ENCODE results near the gene MAGI2. TPM values are rescaled to one million over a fixed set of nuclear protein-coding genes. Genes with fewer than 3 reads are reported as not detected.
"Not testable (repeated sequence)": the region's sequence is repeated elsewhere in the genome, so short reads cannot be mapped to it uniquely, and the experiment has no call there.

MAGI2 gene
- total and polyA plus RNA-seq, 4 donors: 0.37 to 4.1 (median 1.4) TPM

DNA sequence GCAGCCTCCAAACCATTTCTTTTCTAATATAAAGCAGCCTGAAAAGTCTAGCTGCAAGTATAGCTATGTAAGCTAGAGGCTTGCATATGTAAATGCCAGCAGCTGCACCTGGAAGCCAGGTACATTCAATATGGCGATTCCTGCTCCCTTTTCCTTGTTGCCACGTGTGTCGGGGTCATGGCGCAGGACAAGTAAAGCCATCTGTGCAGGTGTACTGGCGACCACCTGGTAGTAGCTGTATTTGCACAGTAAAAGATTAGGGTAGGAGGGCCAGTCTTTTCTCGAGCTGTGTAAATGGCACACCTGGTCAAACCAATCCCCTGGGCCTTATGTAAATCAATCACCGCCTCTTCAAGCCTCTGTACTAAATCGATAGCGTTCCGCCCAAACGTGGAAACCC, 484.5 kb downstream of the MAGI2 start:
- Histone ChIP-seq H3K9me3 (ENCODE audit: control insufficient read depth in 4 of 4, low read length in 3 of 4) (no peaks in the 10 kb centered on the region), H3K9ac (ENCODE audit: low read depth in 1 of 2, low read length in 2 of 2) (no peak overlapping the region), H3K36me3 (ENCODE audit: control insufficient read depth in 4 of 4, insufficient read depth in 3 of 4, low read depth in 1 of 4, low read length in 3 of 4) (no peaks in the 10 kb centered on the region), H3K27me3 (ENCODE audit: control insufficient read depth in 4 of 4, insufficient read depth in 4 of 4, low read length in 3 of 4) (no peaks in the 10 kb centered on the region), H3K4me1 (ENCODE audit: control insufficient read depth in 4 of 4, insufficient read depth in 4 of 4, low read length in 3 of 4) (no peaks in the 10 kb centered on the region), H3K27ac (ENCODE audit: low read depth in 1 of 2, low read length in 2 of 2) (no peak overlapping the region), H3K4me3 (ENCODE audit: low read depth in 1 of 3, low read length in 3 of 3) (no peak overlapping the region)
- TF ChIP-seq MAX (IDR thresholded peaks at IDR 0.05): no peak
- TF ChIP-seq GABPA (IDR thresholded peaks at IDR 0.05 in 1 of 2, conservative IDR thresholded peaks at IDR 0.05 in 1 of 2): no peak
- no peak for TF ChIP-seq HNF4A (conservative IDR thresholded peaks at IDR 0.05)
- TF ChIP-seq, protein P1, sequence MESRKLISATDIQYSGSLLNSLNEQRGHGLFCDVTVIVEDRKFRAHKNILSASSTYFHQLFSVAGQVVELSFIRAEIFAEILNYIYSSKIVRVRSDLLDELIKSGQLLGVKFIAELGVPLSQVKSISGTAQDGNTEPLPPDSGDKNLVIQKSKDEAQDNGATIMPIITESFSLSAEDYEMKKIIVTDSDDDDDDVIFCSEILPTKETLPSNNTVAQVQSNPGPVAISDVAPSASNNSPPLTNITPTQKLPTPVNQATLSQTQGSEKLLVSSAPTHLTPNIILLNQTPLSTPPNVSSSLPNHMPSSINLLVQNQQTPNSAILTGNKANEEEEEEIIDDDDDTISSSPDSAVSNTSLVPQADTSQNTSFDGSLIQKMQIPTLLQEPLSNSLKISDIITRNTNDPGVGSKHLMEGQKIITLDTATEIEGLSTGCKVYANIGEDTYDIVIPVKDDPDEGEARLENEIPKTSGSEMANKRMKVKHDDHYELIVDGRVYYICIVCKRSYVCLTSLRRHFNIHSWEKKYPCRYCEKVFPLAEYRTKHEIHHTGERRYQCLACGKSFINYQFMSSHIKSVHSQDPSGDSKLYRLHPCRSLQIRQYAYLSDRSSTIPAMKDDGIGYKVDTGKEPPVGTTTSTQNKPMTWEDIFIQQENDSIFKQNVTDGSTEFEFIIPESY (IDR thresholded peaks at IDR 0.05): no peak
- TF ChIP-seq, protein P2, sequence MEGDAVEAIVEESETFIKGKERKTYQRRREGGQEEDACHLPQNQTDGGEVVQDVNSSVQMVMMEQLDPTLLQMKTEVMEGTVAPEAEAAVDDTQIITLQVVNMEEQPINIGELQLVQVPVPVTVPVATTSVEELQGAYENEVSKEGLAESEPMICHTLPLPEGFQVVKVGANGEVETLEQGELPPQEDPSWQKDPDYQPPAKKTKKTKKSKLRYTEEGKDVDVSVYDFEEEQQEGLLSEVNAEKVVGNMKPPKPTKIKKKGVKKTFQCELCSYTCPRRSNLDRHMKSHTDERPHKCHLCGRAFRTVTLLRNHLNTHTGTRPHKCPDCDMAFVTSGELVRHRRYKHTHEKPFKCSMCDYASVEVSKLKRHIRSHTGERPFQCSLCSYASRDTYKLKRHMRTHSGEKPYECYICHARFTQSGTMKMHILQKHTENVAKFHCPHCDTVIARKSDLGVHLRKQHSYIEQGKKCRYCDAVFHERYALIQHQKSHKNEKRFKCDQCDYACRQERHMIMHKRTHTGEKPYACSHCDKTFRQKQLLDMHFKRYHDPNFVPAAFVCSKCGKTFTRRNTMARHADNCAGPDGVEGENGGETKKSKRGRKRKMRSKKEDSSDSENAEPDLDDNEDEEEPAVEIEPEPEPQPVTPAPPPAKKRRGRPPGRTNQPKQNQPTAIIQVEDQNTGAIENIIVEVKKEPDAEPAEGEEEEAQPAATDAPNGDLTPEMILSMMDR (IDR thresholded peaks at IDR 0.05; ENCODE audit: low read depth, low read length, missing input control): no peak
- no peak for TF ChIP-seq YY1 (IDR thresholded peaks at IDR 0.05)
- no peak for TF ChIP-seq HNF4G (IDR thresholded peaks at IDR 0.05)
- TF ChIP-seq EGR1 (IDR thresholded peaks at IDR 0.05; ENCODE audit: low read depth in 2 of 2): no peak
- no peak for DNase-seq (ENCODE audit: low spot score)
- WGBS: 90% methylated on average over 11 of the region's 11 CpGs

DNA sequence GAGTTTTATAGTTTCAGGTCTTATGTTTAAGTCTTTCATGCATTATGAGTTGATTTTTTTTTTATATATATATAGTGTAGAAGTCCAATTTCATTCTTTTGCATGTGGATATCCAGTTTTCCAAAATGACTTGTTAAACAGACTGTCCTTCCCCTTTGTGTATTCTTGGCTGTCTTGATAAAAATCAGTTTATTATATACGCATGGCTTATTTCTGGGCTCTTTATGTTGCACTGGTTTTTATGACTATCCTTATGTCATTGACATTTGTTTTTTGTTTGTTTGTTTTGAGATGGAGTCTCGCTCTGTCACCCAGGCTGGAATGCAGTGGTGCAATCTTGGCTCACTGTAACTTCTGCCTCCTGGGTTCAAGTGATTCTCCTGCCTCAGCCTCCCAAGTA, 485.9 kb downstream of the MAGI2 start:
- 89% methylated on average over 2 of the region's 2 CpGs for WGBS
- not testable (repeated sequence) for H3K9me3 ChIP-seq (ENCODE audit: control insufficient read depth in 4 of 4, low read length in 3 of 4); H3K27me3 ChIP-seq (ENCODE audit: control insufficient read depth in 4 of 4, insufficient read depth in 4 of 4, low read length in 3 of 4); H3K4me3 ChIP-seq (ENCODE audit: low read depth in 1 of 3, low read length in 3 of 3); H3K9ac ChIP-seq (ENCODE audit: low read depth in 1 of 2, low read length in 2 of 2); H3K4me1 ChIP-seq (ENCODE audit: control insufficient read depth in 4 of 4, insufficient read depth in 4 of 4, low read length in 3 of 4); H3K27ac ChIP-seq (ENCODE audit: low read depth in 1 of 2, low read length in 2 of 2); H3K36me3 ChIP-seq (ENCODE audit: control insufficient read depth in 4 of 4, insufficient read depth in 3 of 4, low read depth in 1 of 4, low read length in 3 of 4); DNase-seq (ENCODE audit: low spot score)

GRCh38 chr7:78967046-78967445, 486.4 kb downstream of the MAGI2 start:
- no peaks in the 10 kb centered on the region for H3K36me3 ChIP-seq (ENCODE audit: control insufficient read depth in 4 of 4, insufficient read depth in 3 of 4, low read depth in 1 of 4, low read length in 3 of 4)
- 91% methylated on average over 2 of the region's 2 CpGs for WGBS
- H3K27me3 ChIP-seq (ENCODE audit: control insufficient read depth in 4 of 4, insufficient read depth in 4 of 4, low read length in 3 of 4): no peaks in the 10 kb centered on the region
- H3K27ac ChIP-seq (ENCODE audit: low read depth in 1 of 2, low read length in 2 of 2): no peak overlapping the region
- no peak overlapping the region for H3K4me3 ChIP-seq (ENCODE audit: low read depth in 1 of 3, low read length in 3 of 3)
- no peak overlapping the region for H3K9ac ChIP-seq (ENCODE audit: low read depth in 1 of 2, low read length in 2 of 2)
- no peaks in the 10 kb centered on the region for H3K9me3 ChIP-seq (ENCODE audit: control insufficient read depth in 4 of 4, low read length in 3 of 4)
- TF ChIP-seq, protein P1 (IDR thresholded peaks at IDR 0.05): no peak
- TF ChIP-seq TAF1 (conservative IDR thresholded peaks at IDR 0.05) (no peak), NR2F2 (IDR thresholded peaks at IDR 0.05) (no peak), GABPA (IDR thresholded peaks at IDR 0.05 in 1 of 2, conservative IDR thresholded peaks at IDR 0.05 in 1 of 2) (no peak), HNF4G (IDR thresholded peaks at IDR 0.05) (no peak), FOXA1 (IDR thresholded peaks at IDR 0.05) (no peak)
- TF ChIP-seq, protein P3, sequence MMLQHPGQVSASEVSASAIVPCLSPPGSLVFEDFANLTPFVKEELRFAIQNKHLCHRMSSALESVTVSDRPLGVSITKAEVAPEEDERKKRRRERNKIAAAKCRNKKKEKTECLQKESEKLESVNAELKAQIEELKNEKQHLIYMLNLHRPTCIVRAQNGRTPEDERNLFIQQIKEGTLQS (IDR thresholded peaks at IDR 0.05): no peak
- H3K4me1 ChIP-seq (ENCODE audit: control insufficient read depth in 4 of 4, insufficient read depth in 4 of 4, low read length in 3 of 4): no peaks in the 10 kb centered on the region
- DNase-seq (ENCODE audit: low spot score): no peak

All from liver (tissue), 9 donors.